IMR-90 (cell line): ENCODE data around the gene PPM1L. TPM values are rescaled to one million over a fixed set of nuclear protein-coding genes. Genes with fewer than 3 reads are reported as not detected.

Source experiments
- ATAC-seq: fragments of 200-7000 bp; cut with Tn5 transposase; 2 replicates; pipeline ENCODE4 v1.9.1; 2020; ENCODE audit warnings: low read depth, mild to moderate bottlenecking, moderate library complexity
- BruUV-seq: library from RNA; stranded (reverse); fragments of 400-500 nt; replicated peaks from 2 replicates; lab custom pipeline; 2021; lab: Mats Ljungman, UMichigan
- CTCF ChIA-PET: fragments of 300-600 bp; formaldehyde crosslinking; extraction: SDS; loops from one replicate; lab custom pipeline; 2021; ENCODE audit warnings: antibody characterized with exemption; lab: Yijun Ruan, JAX
- POLR2A ChIA-PET: fragments of 300-600 bp; sonication (Branson Sonifier 250); formaldehyde crosslinking; loops from one replicate; lab custom pipeline; 2022; ENCODE audit warnings: antibody characterized with exemption; ENCODE audit not compliant: unreplicated experiment; lab: Charles Lee
- DNase-seq: peaks from one replicate; pipeline ENCODE4 v3.0.0; 2013
- H2AFZ ChIP-seq: replicated peaks from 2 replicates; pipeline ENCODE3; 2013; ENCODE audit warnings: low read length, mild to moderate bottlenecking; ENCODE audit not compliant: poor library complexity
- H2AK5ac ChIP-seq: 2 replicates; pipeline ENCODE4 v1.6.1; 2013; ENCODE audit warnings: low read depth, low read length, inconsistent platforms
- H2AK9ac ChIP-seq: replicated peaks from 2 replicates; pipeline ENCODE3; 2013; ENCODE audit warnings: mild to moderate bottlenecking, low read depth, low read length, moderate library complexity; ENCODE audit not compliant: poor library complexity
- H2BK120ac ChIP-seq: 2 replicates; pipeline ENCODE4 v1.6.1; 2013; ENCODE audit warnings: low read depth, low read length, inconsistent platforms
- H2BK15ac ChIP-seq: 3 replicates; pipeline ENCODE4 v1.6.1; 2013; ENCODE audit warnings: low read depth, low read length, inconsistent platforms
- H2BK20ac ChIP-seq: 2 replicates; pipeline ENCODE4 v1.6.1; 2013; ENCODE audit warnings: low read depth, mild to moderate bottlenecking, inconsistent platforms, low read length, moderate library complexity
- H2BK5ac ChIP-seq: 2 replicates; pipeline ENCODE4 v1.6.1; 2013; ENCODE audit warnings: mild to moderate bottlenecking, low read depth, low read length, inconsistent platforms; ENCODE audit not compliant: poor library complexity, severe bottlenecking
- H3K14ac ChIP-seq: replicated peaks from 2 replicates; pipeline ENCODE4 v1.6.1; 2013; ENCODE audit warnings: low read depth, low read length, inconsistent platforms
- H3K18ac ChIP-seq: 2 replicates; pipeline ENCODE4 v1.6.1; 2013; ENCODE audit warnings: low read depth, low read length, control low read depth
- H3K23ac ChIP-seq: 2 replicates; pipeline ENCODE4 v1.6.1; 2013; ENCODE audit warnings: low read depth, low read length, inconsistent platforms
- H3K27ac ChIP-seq: 2 replicates; pipeline ENCODE4 v1.5.1; 2013; ENCODE audit warnings: mild to moderate bottlenecking, control low read depth, low read length; ENCODE audit not compliant: insufficient read depth
- H3K27me3 ChIP-seq: 2 replicates; pipeline ENCODE4 v1.6.1; 2013; ENCODE audit warnings: low read length; ENCODE audit not compliant: control insufficient read depth, insufficient read depth
- H3K36me3 ChIP-seq: 2 replicates; pipeline ENCODE4 v1.6.1; 2013; ENCODE audit warnings: low read length, mixed read lengths; ENCODE audit not compliant: control insufficient read depth, insufficient read depth
- H3K4ac ChIP-seq: 2 replicates; pipeline ENCODE4 v1.6.1; 2013; ENCODE audit warnings: low read depth, low read length, inconsistent platforms
- H3K4me1 ChIP-seq: 2 replicates; pipeline ENCODE4 v1.6.1; 2013; ENCODE audit warnings: low read length, mixed read lengths; ENCODE audit not compliant: control insufficient read depth, insufficient read depth
- H3K4me2 ChIP-seq: 2 replicates; pipeline ENCODE4 v1.6.1; 2013; ENCODE audit warnings: low read depth, mild to moderate bottlenecking, control low read depth, low read length, moderate library complexity
- H3K4me3 ChIP-seq: 2 replicates; pipeline ENCODE4 v1.5.1; 2013; ENCODE audit warnings: low read depth, mild to moderate bottlenecking, control low read depth, low read length, moderate library complexity; ENCODE audit not compliant: insufficient read depth
- H3K56ac ChIP-seq: 2 replicates; pipeline ENCODE4 v1.6.1; 2013; ENCODE audit warnings: low read length, inconsistent platforms; ENCODE audit not compliant: insufficient read depth; ENCODE audit errors: extremely low read depth
- H3K79me1 ChIP-seq, 2 experiments: 2 replicates each; pipeline ENCODE4 v1.6.1; 2013; ENCODE audit warnings: low read length in 2 of 2, inconsistent platforms in 1 of 2, low read depth in 1 of 2
- H3K9ac ChIP-seq: 2 replicates; pipeline ENCODE4 v1.6.1; 2013; ENCODE audit warnings: low read depth, low read length, control low read depth
- H3K9me1 ChIP-seq: 2 replicates; pipeline ENCODE4 v1.6.1; 2013; ENCODE audit warnings: low read length, inconsistent platforms; ENCODE audit not compliant: insufficient read depth
- H3K9me3 ChIP-seq: 2 replicates; pipeline ENCODE4 v1.6.1; 2013; ENCODE audit warnings: low read length; ENCODE audit not compliant: control insufficient read depth, insufficient read depth
- H4K20me1 ChIP-seq: 2 replicates; pipeline ENCODE4 v1.6.1; 2013; ENCODE audit warnings: low read length, inconsistent platforms; ENCODE audit not compliant: insufficient read depth
- H4K5ac ChIP-seq: 2 replicates; pipeline ENCODE4 v1.6.1; 2013; ENCODE audit warnings: mild to moderate bottlenecking, low read depth, low read length, control low read depth
- H4K8ac ChIP-seq, 2 experiments: 2 replicates each; pipeline ENCODE4 v1.6.1; 2013; ENCODE audit warnings: low read depth in 2 of 2, low read length in 2 of 2, control low read depth in 1 of 2, inconsistent platforms in 1 of 2
- H4K91ac ChIP-seq: 2 replicates; pipeline ENCODE4 v1.6.1; 2013; ENCODE audit warnings: low read depth, low read length, inconsistent platforms; ENCODE audit not compliant: insufficient read depth
- BHLHE40 ChIP-seq: fragments of 150-350 bp; IDR thresholded peaks from 2 replicates; pipeline ENCODE4 v1.6.1; 2016; ENCODE audit warnings: mild to moderate bottlenecking, low read depth, low read length
- CEBPB ChIP-seq: IDR thresholded peaks from 2 replicates; pipeline ENCODE4 v1.6.1; 2012; ENCODE audit warnings: low read depth, low read length, improper control_type of control experiment
- CHD1 ChIP-seq: IDR thresholded peaks from 2 replicates; pipeline ENCODE4 v1.6.1; 2012; ENCODE audit warnings: low read depth, low read length, improper control_type of control experiment
- CTCF ChIP-seq: conservative IDR thresholded peaks from 2 replicates; pipeline ENCODE4 v1.5.1; 2012; ENCODE audit warnings: mild to moderate bottlenecking, low read depth, low read length, improper control_type of control experiment
- ELK1 ChIP-seq: fragments of 150-350 bp; IDR thresholded peaks from 2 replicates; pipeline ENCODE4 v1.6.1; 2016; ENCODE audit warnings: low read depth, mild to moderate bottlenecking, low read length, moderate library complexity, borderline replicate concordance
- FOS ChIP-seq: fragments of 150-350 bp; IDR thresholded peaks from 2 replicates; pipeline ENCODE4 v1.6.1; 2016; ENCODE audit warnings: low read depth, low read length
- MAFK ChIP-seq: IDR thresholded peaks from 2 replicates; pipeline ENCODE4 v1.6.1; 2012; ENCODE audit warnings: low read depth, low read length, improper control_type of control experiment
- MAZ ChIP-seq: IDR thresholded peaks from 2 replicates; pipeline ENCODE4 v1.6.1; 2012; ENCODE audit warnings: low read depth, mild to moderate bottlenecking, low read length, improper control_type of control experiment, moderate library complexity, borderline replicate concordance
- MXI1 ChIP-seq: IDR thresholded peaks from 2 replicates; pipeline ENCODE4 v1.6.1; 2012; ENCODE audit warnings: low read depth, mild to moderate bottlenecking, low read length, moderate library complexity, borderline replicate concordance
- NFE2L2 ChIP-seq: fragments of 150-350 bp; IDR thresholded peaks from 2 replicates; pipeline ENCODE4 v1.6.1; 2016; ENCODE audit warnings: low read depth, mild to moderate bottlenecking, low read length
- POLR2A ChIP-seq: IDR thresholded peaks from 2 replicates; pipeline ENCODE4 v1.6.1; 2012; ENCODE audit warnings: mild to moderate bottlenecking, low read depth, low read length
- RAD21 ChIP-seq: IDR thresholded peaks from 2 replicates; pipeline ENCODE4 v1.6.1; 2012; ENCODE audit warnings: low read length, improper control_type of control experiment
- RCOR1 ChIP-seq: IDR thresholded peaks from 2 replicates; pipeline ENCODE4 v1.6.1; 2012; ENCODE audit warnings: mild to moderate bottlenecking, low read length, improper control_type of control experiment; ENCODE audit not compliant: insufficient replicate concordance
- RFX5 ChIP-seq: IDR thresholded peaks from 2 replicates; pipeline ENCODE4 v1.8.0; 2012; ENCODE audit warnings: low read depth, mild to moderate bottlenecking, low read length, moderate library complexity
- SMC3 ChIP-seq: fragments of 150-350 bp; IDR thresholded peaks from 2 replicates; pipeline ENCODE4 v1.6.1; 2016; ENCODE audit warnings: low read depth, mild to moderate bottlenecking, antibody characterized with exemption, low read length, moderate library complexity
- WGBS, 2 experiments: methylation state at CpG; one replicate each; pipeline versions ENCODE4 v1.1.5 to v1.1.7; 2013; ENCODE audit warnings: missing lambda C conversion rate in 2 of 2; ENCODE audit not compliant: insufficient read length in 1 of 2; ENCODE audit errors: extremely low coverage in 2 of 2; 5-methylcytosine and 5-hydroxymethylcytosine counted together
- dilution Hi-C: fragments of 300-500 bp; cut with HindIII; formaldehyde crosslinking; loops from one replicate; pipeline ENCODE4 v1.14.3; 2018; ENCODE audit warnings: low sequenced_read_pairs; ENCODE audit not compliant: unreplicated experiment
- in situ Hi-C: fragments of 300-500 bp; cut with MboI; formaldehyde crosslinking; loops from 3 replicates; pipeline ENCODE4 v1.14.3; 2019; ENCODE audit warnings: low sequenced_read_pairs, inconsistent platforms, mixed read lengths
- intact Hi-C: fragments of 100-400 bp; cut with micrococcal nuclease; formaldehyde crosslinking; loops from 2 replicates; pipeline ENCODE4 v1.10.0; 2022
- polyA plus RNA-seq, 3 experiments: library from polyadenylated mRNA; depleted of rRNA; stranded (reverse); fragments of >200 nt; gene quantifications; 2 replicates each; pipeline ENCODE4 v1.2.3, GENCODE V29; 2012; ENCODE audit warnings: low replicate concordance in 1 of 3
- total RNA-seq: library from RNA; depleted of rRNA; stranded (reverse); fragments of >200 nt; gene quantifications from 2 replicates; pipeline ENCODE4 v1.2.3, GENCODE V29; 2012
- TF ChIP-seq, protein P1 (sequence below): fragments of 150-350 bp; IDR thresholded peaks from 2 replicates; pipeline ENCODE4 v1.6.1; 2017; ENCODE audit warnings: mild to moderate bottlenecking, antibody characterized with exemption, low read length, low read depth

PPM1L gene
- total and polyA plus RNA-seq, 2 of the 4 experiments (the other 2 are of a cell fraction), result 0.14 to 0.18 TPM

GRCh38 chr3:160758929-160759577 is 3.0 kb downstream of the PPM1L start:
- TF ChIP-seq RCOR1 (no peak), MXI1 (no peak), NFE2L2 (no peak), BHLHE40 (no peak), MAZ (no peak), CHD1 (no peak), FOS (no peak), RFX5 (no peak), MAFK (no peak), CEBPB (no peak), CTCF (no peak), POLR2A (no peak), ELK1 (no peak), RAD21 (no peak), SMC3 (no peak)
- TF ChIP-seq, protein P1, sequence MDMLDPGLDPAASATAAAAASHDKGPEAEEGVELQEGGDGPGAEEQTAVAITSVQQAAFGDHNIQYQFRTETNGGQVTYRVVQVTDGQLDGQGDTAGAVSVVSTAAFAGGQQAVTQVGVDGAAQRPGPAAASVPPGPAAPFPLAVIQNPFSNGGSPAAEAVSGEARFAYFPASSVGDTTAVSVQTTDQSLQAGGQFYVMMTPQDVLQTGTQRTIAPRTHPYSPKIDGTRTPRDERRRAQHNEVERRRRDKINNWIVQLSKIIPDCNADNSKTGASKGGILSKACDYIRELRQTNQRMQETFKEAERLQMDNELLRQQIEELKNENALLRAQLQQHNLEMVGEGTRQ, result no peak
- no peak overlapping the region for H4K8ac ChIP-seq
- no peak overlapping the region for H3K18ac ChIP-seq
- intact Hi-C loops (loop anchor here (5.0 kb wide), 2 partner anchors 183 to 192 kb away; partner anchors contain the start of gene KPNA4), dilution Hi-C loops (no loop called here), in situ Hi-C loops (no loop called here)
- H4K20me1 ChIP-seq, result no peaks in the 10 kb centered on the region
- no peak overlapping the region for H4K91ac ChIP-seq
- no peak overlapping the region for H3K14ac ChIP-seq
- POLR2A ChIA-PET, result no interaction called here
- H2AK5ac ChIP-seq, result no peak overlapping the region
- H4K5ac ChIP-seq, result no peak overlapping the region
- H3K4ac ChIP-seq, result no peak overlapping the region
- no peak overlapping the region for H3K4me2 ChIP-seq
- no peaks in the 10 kb centered on the region for H3K4me1 ChIP-seq
- H2AFZ ChIP-seq, result no peak overlapping the region
- H2AK9ac ChIP-seq, result no peak overlapping the region
- H2BK20ac ChIP-seq, result no peak overlapping the region
- no peak overlapping the region for H3K27ac ChIP-seq
- no peaks in the 10 kb centered on the region for H3K79me1 ChIP-seq
- H2BK120ac ChIP-seq, result no peak overlapping the region
- no TSS peak for BruUV-seq
- no peaks in the 10 kb centered on the region for H3K36me3 ChIP-seq
- H3K27me3 ChIP-seq, result peaks cover 12% of the 10 kb centered on the region
- no CpG with 5 or more reads among the region's 3 CpGs for WGBS, 2 experiments
- no peaks in the 10 kb centered on the region; the same call in 1 of the 2 replicates for H3K9me1 ChIP-seq
- H2BK15ac ChIP-seq, result no peak overlapping the region
- H3K23ac ChIP-seq, result no peak overlapping the region
- H3K9me3 ChIP-seq, result no peaks in the 10 kb centered on the region
- CTCF ChIA-PET, result interaction anchor here (0.6 kb wide), 1 partner anchor 14 kb away, joined by 3 read pairs; no protein-coding TSS in a partner anchor
- DNase-seq (no peak), ATAC-seq (no peak)
- no peak overlapping the region for H2BK5ac ChIP-seq
- H3K4me3 ChIP-seq, result no peak overlapping the region
- no peak overlapping the region for H3K56ac ChIP-seq
- no peak overlapping the region for H3K9ac ChIP-seq
